Esophagus muscularis mucosa (tissue), 4 donors: ENCODE measurements around the gene TRAPPC3. TPM values are rescaled to one million over a fixed set of nuclear protein-coding genes. Genes with fewer than 3 reads are reported as not detected.

Experiments used
- DNase-seq: peaks from one replicate; pipeline ENCODE4 v3.0.0-alpha.2; 2017; ENCODE audit errors: extremely low spot score
- H3K27ac ChIP-seq, 4 donors: fragments of 200-600 bp; sonication (generic); replicated peaks in 1 of 4; 1 replicate in 3 of 4; 2 replicates in 1 of 4; pipeline ENCODE4 v1.5.1; 2016 to 2019; ENCODE audit warnings: mild to moderate bottlenecking in 1 of 4
- H3K27me3 ChIP-seq, 4 donors: fragments of 200-600 bp; sonication (generic); one replicate each; pipeline versions ENCODE4 v1.5.1 to v1.6.0; 2016 to 2019
- H3K36me3 ChIP-seq, 4 donors: fragments of 200-600 bp; sonication (generic); one replicate each; pipeline ENCODE4 v1.5.1; 2016 to 2019
- H3K4me1 ChIP-seq, 4 donors: fragments of 200-600 bp; sonication (generic); one replicate each; pipeline ENCODE4 v1.5.1; 2016 to 2019
- H3K4me3 ChIP-seq, 4 donors: fragments of 200-600 bp; sonication (generic); 1 replicate in 2 of 4; 2 replicates in 2 of 4; pipeline ENCODE4 v1.5.1; 2016 to 2019; ENCODE audit warnings: mild to moderate bottlenecking in 4 of 4, moderate library complexity in 1 of 4
- H3K9me3 ChIP-seq, 4 donors: fragments of 200-600 bp; sonication (generic); 1 replicate in 3 of 4; 2 replicates in 1 of 4; pipeline ENCODE4 v1.5.1; 2016 to 2019
- EP300 ChIP-seq: sonication (generic); formaldehyde crosslinking; IDR thresholded peaks from one replicate; pipeline ENCODE4 v1.6.1; 2017; ENCODE audit warnings: antibody characterized with exemption
- POLR2A ChIP-seq: fragments of 450-650 bp; IDR thresholded peaks from one replicate; pipeline ENCODE4 v1.6.1; 2017; ENCODE audit warnings: antibody characterized with exemption, moderate library complexity, mild to moderate bottlenecking, low read depth
- POLR2AphosphoS5 ChIP-seq, 2 donors: sonication (generic); formaldehyde crosslinking; IDR thresholded peaks; one replicate each; pipeline ENCODE4 v1.6.1; 2017; ENCODE audit warnings: antibody characterized with exemption in 2 of 2
- WGBS: methylation state at CpG from one replicate; pipeline ENCODE4 v1.1.5; 2018; 5-methylcytosine and 5-hydroxymethylcytosine counted together
- intact Hi-C: fragments of 100-400 bp; cut with DNase I; formaldehyde crosslinking; loops from one replicate; pipeline ENCODE4 v1.15.1; 2023
- total RNA-seq, 4 donors: library from RNA; depleted of rRNA; stranded (reverse); fragments of >200 nt; gene quantifications; one replicate each; pipeline versions ENCODE4 v1.1.0 to v1.2.1, GENCODE V29; 2016
- TF ChIP-seq, protein P1 (sequence below), 3 experiments: fragments of 200-600 bp in 2 of 3; fragments of 450-650 bp in 1 of 3; sonication (generic) in 2 of 3; IDR thresholded peaks; one replicate each; pipeline ENCODE4 v1.5.1; 2017 to 2019; ENCODE audit warnings: antibody characterized with exemption in 3 of 3, mild to moderate bottlenecking in 2 of 3, moderate library complexity in 1 of 3

Gene TRAPPC3
- total RNA-seq, 4 donors from 2014 or later, result 97.9 to 164 (median 122) TPM

DNA sequence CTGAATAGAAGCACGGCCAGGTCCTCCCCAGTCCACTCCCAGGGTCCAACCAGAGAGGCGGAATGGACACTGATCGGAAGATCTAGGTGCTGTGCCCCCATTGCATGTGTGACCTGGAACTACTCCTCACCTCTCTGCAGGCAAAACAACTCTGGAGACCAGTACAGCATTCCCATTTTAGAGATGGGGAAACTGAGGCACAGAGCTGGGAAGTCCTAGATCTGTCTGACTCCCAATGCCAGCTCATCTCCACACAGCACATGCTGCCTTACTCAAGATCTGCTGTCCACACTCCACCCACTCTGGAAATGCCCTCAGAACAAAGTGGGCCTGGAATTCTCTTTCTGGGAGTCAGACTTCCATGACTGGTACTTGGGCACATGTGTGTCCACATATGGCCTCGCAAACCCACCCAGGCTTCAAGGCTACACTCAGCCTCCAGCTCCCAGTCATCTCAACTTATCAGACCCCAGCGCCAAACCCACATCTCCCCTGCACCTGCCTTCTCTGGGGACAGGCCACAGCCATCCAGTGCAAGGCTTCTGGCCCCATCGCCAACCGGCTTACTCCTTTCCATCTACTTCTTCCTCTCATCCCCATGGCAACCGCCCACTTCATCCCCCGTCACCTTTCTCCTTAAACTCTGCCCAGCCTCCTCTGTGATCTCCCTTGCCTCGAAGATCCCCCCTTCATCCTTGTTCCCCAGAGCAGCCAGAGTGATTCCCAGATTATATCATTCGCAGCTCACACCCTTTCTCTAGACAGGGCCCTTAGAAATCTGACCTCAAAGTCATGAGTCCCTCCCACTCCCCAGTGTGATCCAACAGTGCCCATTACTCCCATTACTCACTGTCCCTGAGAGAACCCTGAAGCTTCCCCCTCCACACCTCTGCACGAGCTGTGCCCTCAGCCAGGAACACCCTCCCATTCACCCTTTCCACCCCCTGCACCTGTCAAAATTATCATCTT lies 26.9 kb downstream of the TRAPPC3 start:
- 76% methylated on average over 11 of the region's 12 CpGs for WGBS
- no peak overlapping the region for H3K4me3 ChIP-seq
- TF ChIP-seq EP300 (no peak), POLR2AphosphoS5 (IDR thresholded peaks at IDR 0.05) (no peak), POLR2A (no peak)
- TF ChIP-seq, protein P1, sequence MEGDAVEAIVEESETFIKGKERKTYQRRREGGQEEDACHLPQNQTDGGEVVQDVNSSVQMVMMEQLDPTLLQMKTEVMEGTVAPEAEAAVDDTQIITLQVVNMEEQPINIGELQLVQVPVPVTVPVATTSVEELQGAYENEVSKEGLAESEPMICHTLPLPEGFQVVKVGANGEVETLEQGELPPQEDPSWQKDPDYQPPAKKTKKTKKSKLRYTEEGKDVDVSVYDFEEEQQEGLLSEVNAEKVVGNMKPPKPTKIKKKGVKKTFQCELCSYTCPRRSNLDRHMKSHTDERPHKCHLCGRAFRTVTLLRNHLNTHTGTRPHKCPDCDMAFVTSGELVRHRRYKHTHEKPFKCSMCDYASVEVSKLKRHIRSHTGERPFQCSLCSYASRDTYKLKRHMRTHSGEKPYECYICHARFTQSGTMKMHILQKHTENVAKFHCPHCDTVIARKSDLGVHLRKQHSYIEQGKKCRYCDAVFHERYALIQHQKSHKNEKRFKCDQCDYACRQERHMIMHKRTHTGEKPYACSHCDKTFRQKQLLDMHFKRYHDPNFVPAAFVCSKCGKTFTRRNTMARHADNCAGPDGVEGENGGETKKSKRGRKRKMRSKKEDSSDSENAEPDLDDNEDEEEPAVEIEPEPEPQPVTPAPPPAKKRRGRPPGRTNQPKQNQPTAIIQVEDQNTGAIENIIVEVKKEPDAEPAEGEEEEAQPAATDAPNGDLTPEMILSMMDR (IDR thresholded peaks at IDR 0.05), result no peak
- H3K36me3 ChIP-seq, result no peaks in the 10 kb centered on the region
- peaks cover 0 to 3% (median 0%) of the 10 kb centered on the region in 4 donors for H3K27me3 ChIP-seq
- H3K9me3 ChIP-seq, result no peaks in the 10 kb centered on the region
- intact Hi-C loops, result no loop called here
- H3K27ac ChIP-seq, result peak overlapping the region in 2 of 4 donors; percentile 22 to 79
- peaks cover 8 to 63% (median 52%) of the 10 kb centered on the region in 4 donors for H3K4me1 ChIP-seq
- no peak for DNase-seq

DNA sequence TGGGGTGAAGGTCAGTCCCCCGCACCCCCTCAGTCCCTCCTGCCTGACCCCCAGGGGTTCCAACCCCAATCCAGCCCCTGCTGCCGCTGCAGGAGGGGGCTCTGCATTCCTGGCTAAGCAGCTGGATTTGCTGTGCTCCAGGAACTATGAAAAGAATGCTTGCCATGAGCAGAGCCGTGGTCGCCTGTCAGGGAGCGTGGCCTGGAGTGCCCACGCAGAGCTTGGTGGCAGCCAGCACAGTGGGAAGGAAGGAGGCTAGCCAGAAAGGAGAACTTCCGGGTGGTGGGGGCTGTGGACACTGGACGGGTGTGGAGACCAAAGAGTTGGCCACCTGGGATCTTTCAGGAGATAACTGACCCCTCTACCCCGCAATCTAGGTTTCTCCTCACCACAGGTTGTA lies 29.8 kb downstream of the TRAPPC3 start:
- TF ChIP-seq EP300 (no peak), POLR2A (no peak), POLR2AphosphoS5 (IDR thresholded peaks at IDR 0.05) (no peak)
- TF ChIP-seq, protein P1 (IDR thresholded peaks at IDR 0.05), result no peak
- H3K36me3 ChIP-seq, result no peaks in the 10 kb centered on the region
- intact Hi-C loops, result no loop called here
- peak overlapping the region; percentile 38 to 76 (median 56) for H3K27ac ChIP-seq
- no peak for DNase-seq
- no peak overlapping the region for H3K4me3 ChIP-seq
- H3K4me1 ChIP-seq, result peaks cover 4 to 71% (median 62%) of the 10 kb centered on the region in 4 donors
- H3K27me3 ChIP-seq, result no peaks in the 10 kb centered on the region
- H3K9me3 ChIP-seq, result no peaks in the 10 kb centered on the region
- WGBS, result 51% methylated on average over 9 of the region's 9 CpGs

DNA sequence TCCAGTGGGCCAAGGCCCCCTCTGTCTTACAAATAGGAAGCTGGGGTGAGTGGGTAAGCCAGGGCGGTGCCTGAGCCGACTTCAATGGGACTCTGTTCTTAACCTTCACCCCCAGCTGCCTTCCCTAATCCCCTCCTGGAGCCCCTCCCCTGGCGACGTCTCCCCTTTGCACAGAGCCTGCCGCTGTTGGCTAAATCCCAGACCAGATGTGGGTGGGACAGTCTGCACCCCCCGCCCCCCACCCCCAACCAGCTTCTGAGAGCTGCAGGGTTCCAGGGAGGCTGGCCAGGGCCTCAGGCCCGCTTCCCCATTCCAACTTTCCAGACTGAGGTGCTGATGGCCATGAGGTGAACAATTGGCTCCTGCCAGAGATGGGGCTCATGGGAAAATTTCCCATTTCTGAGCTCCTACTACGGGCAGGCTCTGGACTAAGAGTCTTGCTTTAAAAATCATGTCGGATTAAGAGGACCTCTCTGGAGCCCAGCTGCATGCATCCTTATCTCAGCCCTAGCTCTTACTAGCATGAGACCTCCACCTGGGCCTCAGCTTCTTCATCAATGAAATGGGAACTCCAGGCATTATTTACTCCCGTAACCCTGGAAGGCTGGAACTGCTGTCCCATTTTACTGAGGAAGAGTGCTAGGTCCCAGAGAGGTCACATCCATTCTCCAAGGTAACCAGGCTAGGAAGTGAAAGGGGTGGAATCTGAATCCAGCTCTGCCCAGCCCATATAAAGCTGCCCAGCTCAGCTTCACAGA lies 30.7 kb downstream of the TRAPPC3 start:
- DNase-seq, result no peak
- no peaks in the 10 kb centered on the region for H3K27me3 ChIP-seq
- no peak for TF ChIP-seq POLR2AphosphoS5 (IDR thresholded peaks at IDR 0.05)
- TF ChIP-seq, protein P1 (IDR thresholded peaks at IDR 0.05), result no peak
- TF ChIP-seq POLR2A, result no peak
- TF ChIP-seq EP300, result no peak
- intact Hi-C loops, result no loop called here
- WGBS, result 55% methylated on average over 6 of the region's 10 CpGs
- peak overlapping the region; percentile 38 to 76 (median 56) for H3K27ac ChIP-seq
- peaks cover 4 to 63% (median 54%) of the 10 kb centered on the region in 4 donors for H3K4me1 ChIP-seq
- H3K9me3 ChIP-seq, result no peaks in the 10 kb centered on the region
- no peak overlapping the region for H3K4me3 ChIP-seq
- H3K36me3 ChIP-seq, result no peaks in the 10 kb centered on the region

DNA sequence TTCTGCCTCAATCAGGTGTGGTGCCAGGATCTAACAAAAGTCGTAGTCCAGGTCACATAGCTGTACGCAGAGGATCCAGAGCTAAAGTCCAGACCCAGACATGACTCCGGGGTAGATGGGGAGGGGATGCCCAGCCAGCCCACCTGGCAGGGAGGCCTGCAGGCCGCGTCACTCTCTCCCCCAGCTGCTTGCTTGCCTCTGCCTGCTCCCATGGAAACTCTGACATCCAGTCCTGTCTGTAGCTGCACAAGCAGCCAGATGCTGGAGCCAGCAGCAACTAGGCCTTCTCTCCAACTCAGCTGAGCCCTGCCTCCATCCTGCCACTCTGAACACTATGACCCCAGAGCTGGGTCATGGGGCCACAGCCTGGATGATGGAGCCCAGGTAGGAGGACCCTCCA lies 32.4 kb downstream of the TRAPPC3 start:
- 94% methylated on average over 2 of the region's 5 CpGs for WGBS
- intact Hi-C loops, result no loop called here
- Histone ChIP-seq H3K36me3 (no peaks in the 10 kb centered on the region), H3K27me3 (no peaks in the 10 kb centered on the region), H3K4me3 (no peak overlapping the region), H3K9me3 (no peaks in the 10 kb centered on the region), H3K27ac (peak overlapping the region in 3 of 4 donors; percentile 74 to 83 (median 76)), H3K4me1 (peaks cover 4 to 57% (median 51%) of the 10 kb centered on the region in 4 donors)
- DNase-seq, result no peak
- TF ChIP-seq POLR2A (no peak), POLR2AphosphoS5 (IDR thresholded peaks at IDR 0.05) (no peak), EP300 (no peak)
- TF ChIP-seq, protein P1 (IDR thresholded peaks at IDR 0.05), result no peak
